Measurements from ENCODE around the gene SVOP.

DNA sequence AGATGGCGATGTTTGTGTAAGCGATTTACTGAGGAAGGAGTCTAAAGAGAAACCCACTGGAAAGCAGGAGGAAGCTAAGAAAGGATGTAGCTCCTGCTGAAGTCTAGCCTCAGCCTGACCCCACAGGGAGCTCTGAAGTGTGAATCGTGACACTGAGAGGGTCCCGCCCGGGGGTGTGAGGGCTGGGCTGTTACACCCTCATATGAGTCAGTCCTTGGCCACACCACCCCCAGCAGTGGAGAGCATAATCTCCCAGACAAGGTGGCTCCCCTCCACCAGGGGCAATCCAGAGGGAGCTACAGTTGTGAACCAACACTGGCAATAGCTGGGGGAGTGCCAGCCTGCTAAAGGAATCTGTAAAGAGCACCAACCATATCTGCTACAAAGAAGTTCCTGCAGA, 31.5 kb downstream of the SVOP start:
- TF ChIP-seq, protein P1, sequence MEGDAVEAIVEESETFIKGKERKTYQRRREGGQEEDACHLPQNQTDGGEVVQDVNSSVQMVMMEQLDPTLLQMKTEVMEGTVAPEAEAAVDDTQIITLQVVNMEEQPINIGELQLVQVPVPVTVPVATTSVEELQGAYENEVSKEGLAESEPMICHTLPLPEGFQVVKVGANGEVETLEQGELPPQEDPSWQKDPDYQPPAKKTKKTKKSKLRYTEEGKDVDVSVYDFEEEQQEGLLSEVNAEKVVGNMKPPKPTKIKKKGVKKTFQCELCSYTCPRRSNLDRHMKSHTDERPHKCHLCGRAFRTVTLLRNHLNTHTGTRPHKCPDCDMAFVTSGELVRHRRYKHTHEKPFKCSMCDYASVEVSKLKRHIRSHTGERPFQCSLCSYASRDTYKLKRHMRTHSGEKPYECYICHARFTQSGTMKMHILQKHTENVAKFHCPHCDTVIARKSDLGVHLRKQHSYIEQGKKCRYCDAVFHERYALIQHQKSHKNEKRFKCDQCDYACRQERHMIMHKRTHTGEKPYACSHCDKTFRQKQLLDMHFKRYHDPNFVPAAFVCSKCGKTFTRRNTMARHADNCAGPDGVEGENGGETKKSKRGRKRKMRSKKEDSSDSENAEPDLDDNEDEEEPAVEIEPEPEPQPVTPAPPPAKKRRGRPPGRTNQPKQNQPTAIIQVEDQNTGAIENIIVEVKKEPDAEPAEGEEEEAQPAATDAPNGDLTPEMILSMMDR (IDR thresholded peaks at IDR 0.05), result no peak
- no peak for TF ChIP-seq POLR2AphosphoS5 (IDR thresholded peaks at IDR 0.05)

Data from breast epithelium (tissue), 3 donors.